SKM-1 treated with dmso at 0.1 percent for 144 hours (cell line): ENCODE results near the gene USP36.

Experiments
- DNase-seq: peaks from one replicate; lab custom pipeline; 2025; ENCODE audit not compliant: unreplicated experiment; lab: John Stamatoyannopoulos, UW

Gene USP36

DNA sequence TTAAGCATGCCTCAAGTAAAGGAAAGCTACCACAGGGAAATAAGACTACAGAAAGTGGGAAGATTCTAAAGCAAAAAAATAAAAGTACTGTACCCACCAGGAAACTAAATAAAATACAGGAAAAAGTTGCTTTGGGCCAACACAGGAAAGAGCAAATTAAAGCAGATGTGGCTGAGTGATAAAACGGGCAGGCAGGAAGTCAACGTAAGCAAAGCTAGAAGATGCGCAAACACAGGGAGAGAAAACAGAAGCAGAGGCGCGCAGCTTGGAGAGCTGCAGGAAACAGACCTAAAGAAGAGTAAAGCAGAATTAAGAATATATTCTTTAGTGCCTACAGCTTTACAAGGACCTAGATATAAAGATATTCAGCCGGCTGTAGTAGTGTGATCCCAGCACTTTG lies 21.7 kb downstream of the USP36 start:
- DNase-seq: no peak

- no peak for DNase-seq
These were observed 22.3 kb downstream of the USP36 start for GRCh38 chr17:78818152-78818846.

DNA sequence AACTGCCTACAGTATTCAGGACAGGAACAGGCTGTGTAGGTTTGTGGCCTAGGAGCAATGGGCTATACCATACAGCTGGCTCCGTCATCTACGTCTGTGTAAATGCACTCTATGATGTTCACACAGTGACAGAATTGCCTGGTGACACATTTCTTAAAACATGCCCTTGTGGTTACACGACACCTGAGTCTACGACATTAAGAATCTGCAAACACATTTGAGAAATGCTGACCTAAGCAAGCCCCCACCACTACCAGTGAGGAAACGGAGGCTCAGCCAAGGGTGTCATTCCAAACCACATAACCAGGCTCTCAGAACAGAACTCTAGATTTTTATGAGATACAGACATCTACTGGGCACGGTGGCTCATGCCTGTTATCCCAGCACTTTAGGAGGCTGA lies 23.5 kb downstream of the USP36 start:
- no peak for DNase-seq

- no peak for DNase-seq
These were observed 24.9 kb downstream of the USP36 start for GRCh38 chr17:78815696-78816095.

DNA sequence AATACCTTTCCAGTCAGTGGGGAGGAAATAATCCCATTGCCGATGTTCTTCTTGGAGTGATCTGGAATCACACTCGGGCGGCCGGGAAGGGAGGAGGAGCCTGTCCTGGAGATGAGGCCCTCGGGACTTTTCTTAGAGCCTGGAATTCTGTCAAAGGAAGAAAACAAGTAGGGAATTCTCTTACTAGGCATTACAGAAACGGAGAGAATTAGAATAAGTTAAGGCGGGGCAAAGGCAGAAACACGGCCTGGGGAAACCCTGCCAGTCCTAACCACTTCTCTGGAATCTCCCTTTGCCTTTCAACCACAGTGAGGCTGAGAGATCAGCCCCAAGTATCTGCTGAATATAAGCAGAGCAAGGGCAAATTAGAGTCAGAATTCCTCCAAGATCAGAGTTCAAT lies 27.8 kb downstream of the USP36 start:
- no peak for DNase-seq

- no peak for DNase-seq
These were observed 32.5 kb downstream of the USP36 start for GRCh38 chr17:78808163-78808562.

DNA sequence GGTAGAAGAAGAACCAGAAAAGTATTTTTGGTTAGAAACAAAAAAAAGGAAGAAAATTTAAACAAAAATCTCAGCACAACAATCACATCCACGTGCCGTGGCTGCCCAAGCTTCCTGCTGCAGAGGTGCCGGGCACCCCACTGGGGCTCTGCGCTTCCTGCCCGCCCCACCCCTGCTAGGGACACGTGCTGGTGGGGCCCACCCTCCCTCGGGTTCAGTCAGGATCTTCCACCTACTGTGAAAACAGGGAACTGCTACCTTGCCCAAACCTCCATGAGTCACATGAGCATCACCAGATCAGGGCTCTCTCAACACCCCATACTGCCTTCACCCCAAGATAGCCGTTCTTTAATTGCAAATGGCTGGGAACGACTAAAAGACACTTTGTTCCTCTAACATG lies 34.2 kb downstream of the USP36 start:
- no peak for DNase-seq

DNA sequence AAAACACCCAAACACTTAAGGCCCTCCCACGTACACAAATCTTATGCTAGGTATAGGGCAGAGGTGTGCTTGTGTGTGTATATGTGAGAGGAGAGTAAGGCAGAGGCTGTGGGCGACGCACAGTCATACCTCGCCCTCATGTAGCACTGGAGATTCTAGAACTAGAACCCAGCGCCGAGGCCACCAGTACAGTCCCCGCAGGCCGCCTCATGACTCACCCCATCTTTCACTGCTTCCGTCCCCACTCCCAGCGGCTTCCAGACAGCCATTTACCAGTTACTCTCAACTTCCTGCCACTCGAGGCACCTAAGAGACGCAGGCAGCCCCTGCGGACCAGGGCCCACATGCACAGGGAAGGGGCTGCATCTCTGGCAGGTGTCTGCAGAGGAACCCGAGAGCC lies 35.3 kb downstream of the USP36 start:
- no peak for DNase-seq

- no peak for DNase-seq
These were observed 35.8 kb downstream of the USP36 start for GRCh38 chr17:78804777-78805176.

GRCh38 chr17:78803186-78803845 lies 37.3 kb downstream of the USP36 start:
- DNase-seq: no peak

DNA sequence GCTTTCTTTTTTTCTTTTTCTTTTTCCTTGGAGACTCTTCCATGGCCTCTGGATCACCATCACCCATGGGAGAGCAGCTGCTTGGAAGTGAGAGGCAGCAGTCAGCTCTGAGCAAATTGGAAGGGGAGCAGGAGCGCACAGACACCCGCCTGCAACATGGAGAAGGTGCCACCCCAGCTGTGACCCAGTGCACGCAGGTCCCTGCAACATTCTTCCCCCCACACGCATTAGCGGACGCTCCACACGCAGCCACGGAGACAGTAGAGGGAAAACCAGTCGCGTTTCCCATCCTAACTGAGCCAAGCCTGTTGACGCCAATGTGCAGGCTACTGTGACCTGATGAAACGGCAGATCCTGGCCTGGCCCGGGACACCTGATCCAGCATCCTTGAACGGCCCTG lies 38.2 kb downstream of the USP36 start:
- no peak for DNase-seq

GRCh38 chr17:78802008-78802407 lies 38.6 kb downstream of the USP36 start:
- DNase-seq: no peak

DNA sequence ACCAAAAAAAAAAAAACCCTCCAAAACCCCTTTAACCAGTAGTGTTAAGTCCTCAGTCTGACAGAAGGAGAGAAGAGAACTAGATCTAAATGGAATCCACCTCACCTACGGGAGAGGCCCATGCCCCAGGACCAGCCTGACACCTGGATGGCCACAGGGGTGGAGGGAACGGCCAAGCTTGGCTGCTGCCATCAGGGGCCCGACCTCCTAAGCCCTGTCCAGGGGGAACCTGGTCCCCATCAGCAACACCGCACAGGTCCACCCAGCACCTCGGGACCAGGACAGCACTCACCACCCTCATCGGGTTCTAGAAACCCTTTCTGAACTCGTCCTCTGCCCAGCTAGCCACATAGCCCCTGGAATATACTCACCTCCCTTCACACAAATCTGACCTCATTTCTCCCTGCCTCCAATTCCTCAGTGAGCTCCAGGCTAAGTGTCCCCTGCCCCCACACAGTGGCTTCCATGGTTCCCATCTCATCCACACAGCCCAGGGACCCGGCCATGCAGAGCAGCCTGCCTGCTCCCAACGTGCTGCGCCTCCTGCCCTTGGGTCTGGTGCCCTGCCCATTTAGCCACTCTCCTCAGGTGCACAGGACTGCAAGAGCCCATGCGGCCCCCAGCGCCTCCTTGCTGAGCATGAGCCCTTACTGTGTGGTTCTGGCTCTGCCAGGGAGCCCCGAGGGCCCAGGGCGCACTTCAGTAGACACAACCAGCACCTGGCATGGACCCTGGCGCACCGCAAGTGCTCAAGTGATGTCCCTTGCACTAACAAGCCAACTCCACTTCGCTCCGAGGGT lies 40.3 kb downstream of the USP36 start:
- no peak for DNase-seq

DNA sequence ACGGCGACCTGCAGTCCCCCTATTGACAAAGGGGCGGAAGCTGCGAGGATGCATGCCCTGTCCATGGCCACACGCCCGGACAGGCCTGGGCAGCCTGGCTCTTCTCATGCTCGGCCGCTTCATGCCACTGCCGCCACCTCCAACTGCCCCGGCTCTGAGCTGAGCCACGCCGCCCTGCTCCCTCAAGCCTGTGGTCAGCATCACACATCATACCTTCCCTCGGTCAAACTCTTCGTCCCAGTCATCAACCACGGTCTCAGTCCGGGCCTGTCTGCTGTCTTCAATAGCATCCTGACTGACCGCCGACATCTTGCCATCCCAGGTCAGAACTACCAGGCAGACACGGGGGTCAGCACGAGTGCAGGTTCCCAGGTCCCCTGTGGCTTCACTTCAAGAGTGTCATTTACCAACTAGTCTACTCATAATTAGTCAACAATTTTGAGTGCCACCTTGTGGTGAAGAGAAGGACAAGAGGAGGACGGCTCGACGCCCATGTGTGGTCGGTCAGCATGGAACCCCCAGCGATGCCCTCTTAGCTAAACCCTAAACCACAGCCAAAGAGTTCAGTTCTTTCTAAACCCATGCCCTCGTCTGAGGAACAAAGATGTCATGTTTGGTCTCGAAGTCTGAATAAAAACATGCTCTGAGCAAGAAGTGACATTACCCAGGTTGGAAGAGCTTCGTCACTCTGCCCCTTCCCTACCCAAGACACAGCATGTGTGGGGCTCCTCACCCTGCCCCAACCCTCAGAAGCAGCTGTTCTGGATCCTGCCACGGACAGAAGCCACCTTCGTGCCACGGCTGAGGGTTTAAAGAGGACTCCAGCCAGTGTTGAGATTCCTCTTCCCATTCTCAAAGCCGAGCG lies 41.7 kb downstream of the USP36 start:
- no peak for DNase-seq

DNA sequence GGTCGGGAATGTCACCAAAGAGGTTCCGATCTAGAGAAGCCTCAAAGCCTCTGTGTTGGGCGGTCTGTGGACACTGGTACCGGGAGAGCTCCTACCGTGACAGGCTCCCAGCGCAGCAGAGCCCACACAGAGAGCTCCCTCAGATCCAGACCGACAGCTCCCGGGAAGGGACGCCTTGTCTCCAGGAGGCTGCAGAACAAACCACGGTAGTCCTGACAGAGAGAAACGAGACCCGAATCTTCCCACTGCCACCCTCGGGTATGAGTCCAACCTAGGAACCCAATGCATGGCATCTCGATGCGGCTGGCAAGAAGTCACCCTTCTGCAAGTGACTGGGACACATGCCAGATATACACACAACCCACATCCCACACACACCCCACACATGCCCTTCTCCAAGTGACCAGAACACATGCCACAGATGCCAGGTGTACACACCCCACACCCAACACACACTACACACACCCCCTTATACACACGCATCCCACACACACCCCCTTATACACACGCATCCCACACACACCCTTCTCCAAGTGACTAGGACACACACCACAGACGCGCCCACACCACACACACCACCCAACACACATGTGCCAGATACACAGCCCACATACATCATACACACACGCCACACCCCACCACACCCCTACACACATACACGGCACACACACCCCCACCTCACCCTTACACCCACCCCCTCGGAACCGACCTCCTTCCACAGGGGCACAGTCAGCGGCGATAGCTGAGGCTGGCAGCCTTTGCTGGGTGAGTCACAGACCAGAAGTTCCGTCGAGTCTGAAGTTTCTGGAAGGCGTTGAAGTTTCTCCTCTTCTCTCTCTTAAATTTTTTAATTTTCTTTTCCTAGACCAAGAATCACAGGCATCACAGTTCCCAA lies 42.7 kb downstream of the USP36 start:
- DNase-seq: no peak

GRCh38 chr17:78797213-78797612 lies 43.4 kb downstream of the USP36 start:
- DNase-seq: no peak

- DNase-seq: no peak
These were observed 44.1 kb downstream of the USP36 start for GRCh38 chr17:78796517-78796900.

DNA sequence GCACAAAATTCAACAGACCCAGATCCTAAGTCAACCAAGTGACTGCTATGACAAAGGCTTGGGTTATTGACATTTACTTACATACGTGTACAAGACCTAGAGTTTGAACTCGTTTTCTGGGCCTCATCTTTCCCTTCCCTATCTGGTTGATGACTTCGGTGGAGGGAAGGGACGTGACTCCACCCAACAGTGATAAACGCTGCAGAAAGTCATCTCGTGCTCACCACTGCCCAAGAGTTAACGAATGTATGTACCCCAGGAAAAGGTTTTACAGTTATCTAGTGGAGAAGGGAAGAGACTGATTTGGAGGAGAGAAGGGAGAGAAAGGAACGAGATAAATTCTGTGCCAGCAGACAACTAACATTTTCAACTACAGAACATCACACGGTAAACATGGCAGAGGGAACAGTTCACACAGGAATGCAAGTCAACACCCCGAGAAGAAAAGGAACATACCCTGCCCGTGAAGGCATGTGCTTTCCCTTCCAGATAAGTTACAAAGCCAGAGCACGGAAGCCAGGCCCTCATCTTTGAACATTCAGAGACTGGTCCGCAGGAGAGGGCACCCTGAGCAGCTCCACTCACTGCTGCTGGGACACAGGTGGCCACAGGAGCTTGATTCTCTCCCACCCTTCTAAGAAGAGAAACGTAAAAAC lies 44.6 kb downstream of the USP36 start:
- no peak for DNase-seq

GRCh38 chr17:78794864-78795640 lies 45.6 kb downstream of the USP36 start:
- no peak for DNase-seq
